ENCODE measurements around the gene NPHP3. TPM values are rescaled to one million over a fixed set of nuclear protein-coding genes. Genes with fewer than 3 reads are reported as not detected.
A peak's percentile ranks its signal among the peaks of the same experiment; 100 is the strongest.

NPHP3 gene
- total RNA-seq, 4 donors from 2014 or later = 34.4 to 74.8 (median 63.9) TPM

GRCh38 chr3:132660052-132660810 is 62.0 kb downstream of the NPHP3 start, which contains the start of gene UBA5:
TSS of gene UBA5 (plus strand) at chr3:132660329. CDS start at chr3:132660538, 209 bp downstream.
- Histone ChIP-seq H3K27ac (peak within 1 kb of the TSS; percentile 56 to 94 (median 94)), H3K4me1 (peaks cover 15 to 27% of the 10 kb centered on the region in 2 donors), H3K4me3 (replicated peaks in 1 of 3) (peak within 1 kb of the TSS; percentile 18 to 92 (median 41)), H3K36me3 (no peaks in the 10 kb centered on the region), H3K27me3 (no peaks in the 10 kb centered on the region), H3K9me3 (no peaks in the 10 kb centered on the region)
- TF ChIP-seq POLR2A (IDR thresholded peaks at IDR 0.05) (peak in 1 of 2 donors; percentile 40), CTCF (IDR thresholded peaks at IDR 0.05) (no peak)
- intact Hi-C loops (cut with DNase I) = no loop called here
- DNase-seq = peak; percentile 72 to 75
- 0 to 1% methylated on average over 35 to 38 of the region's 64 CpGs for WGBS, 2 donors

GRCh38 chr3:132659365-132660051 is 62.7 kb downstream of the NPHP3 start, which contains the start of gene ACAD11:
TSS of gene ACAD11 (minus strand) at chr3:132659809. CDS start at chr3:132659751, 58 bp downstream.
- intact Hi-C loops (cut with DNase I) = no loop called here
- H3K4me3 ChIP-seq (replicated peaks in 1 of 3) = peak within 1 kb of the TSS; percentile 18 to 92 (median 41)
- H3K36me3 ChIP-seq = no peaks in the 10 kb centered on the region
- 0% methylated on average over 19 to 34 of the region's 34 CpGs for WGBS, 2 donors
- DNase-seq = peak; percentile 81 to 84
- peak within 1 kb of the TSS; percentile 56 to 94 (median 94) for H3K27ac ChIP-seq
- H3K9me3 ChIP-seq = no peaks in the 10 kb centered on the region
- peaks cover 15 to 27% of the 10 kb centered on the region in 2 donors for H3K4me1 ChIP-seq
- TF ChIP-seq CTCF (IDR thresholded peaks at IDR 0.05) (peak; percentile 38 to 61 (median 52)), POLR2A (IDR thresholded peaks at IDR 0.05) (peak in 1 of 2 donors; percentile 63)
- H3K27me3 ChIP-seq = no peaks in the 10 kb centered on the region

- Histone ChIP-seq H3K4me1 (peaks cover 15 to 27% of the 10 kb centered on the region in 2 donors), H3K27me3 (no peaks in the 10 kb centered on the region), H3K4me3 (replicated peaks in 1 of 3) (peak overlapping the region; percentile 18 to 92 (median 41)), H3K27ac (peak overlapping the region; percentile 56 to 94 (median 94)), H3K9me3 (no peaks in the 10 kb centered on the region), H3K36me3 (no peaks in the 10 kb centered on the region)
- WGBS, 2 donors = 18% methylated on average over 7 of the region's 7 CpGs
- DNase-seq = peak; percentile 10 to 11
- no peak for TF ChIP-seq POLR2A (IDR thresholded peaks at IDR 0.05)
- no peak for TF ChIP-seq CTCF (IDR thresholded peaks at IDR 0.05)
- intact Hi-C loops (cut with DNase I) = no loop called here
Measured at GRCh38 chr3:132659000-132659364, 63.2 kb downstream of the NPHP3 start.

GRCh38 chr3:132657869-132658747 is 64.1 kb downstream of the NPHP3 start:
- TF ChIP-seq CTCF (IDR thresholded peaks at IDR 0.05) (no peak), POLR2A (IDR thresholded peaks at IDR 0.05) (no peak)
- Histone ChIP-seq H3K27ac (no peak overlapping the region), H3K36me3 (no peaks in the 10 kb centered on the region), H3K9me3 (no peaks in the 10 kb centered on the region), H3K27me3 (no peaks in the 10 kb centered on the region), H3K4me1 (peaks cover 15 to 25% of the 10 kb centered on the region in 2 donors), H3K4me3 (replicated peaks in 1 of 3) (no peak overlapping the region)
- WGBS, 2 donors = 85 to 89% methylated on average over 8 of the region's 8 CpGs
- intact Hi-C loops (cut with DNase I) = no loop called here
- no peak for DNase-seq

Measured in thyroid gland (tissue), 4 donors.